Measurements from ENCODE around the gene TCF12. TPM values are rescaled to one million over a fixed set of nuclear protein-coding genes. Genes with fewer than 3 reads are reported as not detected.
"Not testable (repeated sequence)": the region's sequence is repeated elsewhere in the genome, so short reads cannot be mapped to it uniquely, and the experiment has no call there.

Gene TCF12
- polyA plus RNA-seq, 1 experiment, result 447 TPM

GRCh38 chr15:56930669-56931313 is 12.3 kb downstream of the TCF12 start:
- TF ChIP-seq CTCF (IDR thresholded peaks at IDR 0.05; ENCODE audit: low read depth, low read length), result no peak
- H3K9me3 ChIP-seq (ENCODE audit: control insufficient read depth, insufficient read depth, low read length), result no peaks in the 10 kb centered on the region
- ChIA-PET POLR2A (interaction anchor here (0.7 kb wide), 1 partner anchor 79 kb away, joined by 3 read pairs; no protein-coding TSS in a partner anchor), CTCF (interaction anchor here (0.7 to 1.5 kb wide), 3 partner anchors 439 to 662 kb away, joined by 3 to 4 read pairs (median 3); no protein-coding TSS in a partner anchor)
- no peak for DNase-seq (ENCODE audit: low read depth, low spot score)
- H3K4me3 ChIP-seq (ENCODE audit: low read depth, low read length), result no peak overlapping the region
- no peak overlapping the region for H3K27ac ChIP-seq (ENCODE audit: low read depth, low read length)
- H3K27me3 ChIP-seq (ENCODE audit: control insufficient read depth, insufficient read depth, low read length), result no peaks in the 10 kb centered on the region

DNA sequence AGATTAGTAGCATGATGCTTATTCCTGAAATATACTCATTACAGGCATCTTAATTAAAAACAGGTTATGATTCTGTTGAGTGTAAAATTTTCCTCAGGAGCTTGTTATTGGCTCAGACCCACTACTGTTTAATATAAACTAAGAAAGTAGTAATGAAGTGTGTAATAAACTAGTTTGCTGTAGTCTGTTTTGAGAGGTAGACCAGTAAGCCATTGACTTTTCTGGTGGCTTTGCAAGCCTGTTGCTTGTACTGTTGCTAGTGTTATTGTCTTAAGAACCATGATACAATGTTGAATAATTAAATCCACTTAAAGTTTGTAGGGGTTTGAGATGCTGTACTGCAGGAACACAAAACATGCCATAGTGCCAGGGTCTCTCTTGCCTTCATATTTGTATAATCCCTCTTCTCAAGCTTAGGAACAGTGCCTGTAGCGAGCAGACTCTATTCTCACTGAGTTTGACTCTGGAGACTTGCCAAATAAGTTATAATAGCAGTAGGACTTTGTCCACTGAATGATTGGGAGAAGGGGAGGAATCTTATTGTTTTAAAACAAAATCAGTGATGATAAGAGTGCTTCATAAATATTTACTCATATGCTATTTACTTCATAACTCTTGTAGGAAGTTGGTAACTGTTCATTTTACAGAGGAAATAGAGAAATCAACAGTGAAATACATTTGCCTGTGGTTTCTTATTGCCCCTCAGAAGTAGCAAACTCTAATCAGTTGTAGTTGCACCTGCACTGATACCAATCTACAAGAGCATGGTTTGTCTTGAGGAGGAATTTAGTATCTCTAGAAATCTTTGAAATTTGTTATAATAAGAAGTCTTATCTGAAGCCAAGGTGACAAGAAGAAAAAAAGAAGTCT is 13.4 kb downstream of the TCF12 start:
- ChIA-PET POLR2A (interaction anchor here (0.7 kb wide), 1 partner anchor 78 kb away, joined by 3 read pairs; no protein-coding TSS in a partner anchor), CTCF (interaction anchor here (0.6 to 1.5 kb wide), 3 partner anchors 440 to 610 kb away, joined by 3 read pairs; no protein-coding TSS in a partner anchor)
- Histone ChIP-seq H3K27me3 (ENCODE audit: control insufficient read depth, insufficient read depth, low read length) (no peaks in the 10 kb centered on the region), H3K9me3 (ENCODE audit: control insufficient read depth, insufficient read depth, low read length) (no peaks in the 10 kb centered on the region), H3K27ac (ENCODE audit: low read depth, low read length) (no peak overlapping the region), H3K4me3 (ENCODE audit: low read depth, low read length) (no peak overlapping the region)
- DNase-seq (ENCODE audit: low read depth, low spot score), result no peak
- no peak for TF ChIP-seq CTCF (IDR thresholded peaks at IDR 0.05; ENCODE audit: low read depth, low read length)

DNA sequence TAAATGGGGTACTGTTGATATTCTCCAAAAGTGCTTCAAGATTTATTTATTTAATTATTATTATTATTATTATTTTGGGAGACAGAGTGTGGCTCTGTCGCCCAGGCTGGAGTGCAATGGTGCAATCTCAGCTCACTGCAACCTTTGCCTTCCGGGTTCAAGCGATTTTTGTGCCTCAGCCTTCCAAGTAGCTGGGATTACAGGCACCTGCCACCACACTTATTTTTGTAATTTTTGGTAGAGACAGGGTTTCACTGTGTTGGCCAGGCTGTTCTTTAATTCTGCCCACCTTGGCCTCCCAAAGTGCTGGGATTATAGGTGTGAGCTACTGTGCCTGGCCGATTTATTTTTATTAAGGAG is 14.0 kb downstream of the TCF12 start:
- H3K27me3 ChIP-seq (ENCODE audit: control insufficient read depth, insufficient read depth, low read length); H3K9me3 ChIP-seq (ENCODE audit: control insufficient read depth, insufficient read depth, low read length); POLR2A ChIA-PET; H3K4me3 ChIP-seq (ENCODE audit: low read depth, low read length); DNase-seq (ENCODE audit: low read depth, low spot score); H3K27ac ChIP-seq (ENCODE audit: low read depth, low read length): not testable (repeated sequence)
- CTCF ChIA-PET, result interaction anchor here (0.6 to 1.7 kb wide), 2 partner anchors 206 to 442 kb away, joined by 3 to 5 read pairs; no protein-coding TSS in a partner anchor

GRCh38 chr15:56933410-56933809 is 15.0 kb downstream of the TCF12 start:
- no peak for TF ChIP-seq CTCF (IDR thresholded peaks at IDR 0.05; ENCODE audit: low read depth, low read length)
- DNase-seq (ENCODE audit: low read depth, low spot score), result no peak
- no peak overlapping the region for H3K27ac ChIP-seq (ENCODE audit: low read depth, low read length)
- H3K9me3 ChIP-seq (ENCODE audit: control insufficient read depth, insufficient read depth, low read length), result no peaks in the 10 kb centered on the region
- no peaks in the 10 kb centered on the region for H3K27me3 ChIP-seq (ENCODE audit: control insufficient read depth, insufficient read depth, low read length)
- H3K4me3 ChIP-seq (ENCODE audit: low read depth, low read length), result no peak overlapping the region
- CTCF ChIA-PET, result interaction anchor here (1.7 kb wide), 1 partner anchor 205 kb away, joined by 5 read pairs; no protein-coding TSS in a partner anchor
- POLR2A ChIA-PET, result no interaction called here

DNA sequence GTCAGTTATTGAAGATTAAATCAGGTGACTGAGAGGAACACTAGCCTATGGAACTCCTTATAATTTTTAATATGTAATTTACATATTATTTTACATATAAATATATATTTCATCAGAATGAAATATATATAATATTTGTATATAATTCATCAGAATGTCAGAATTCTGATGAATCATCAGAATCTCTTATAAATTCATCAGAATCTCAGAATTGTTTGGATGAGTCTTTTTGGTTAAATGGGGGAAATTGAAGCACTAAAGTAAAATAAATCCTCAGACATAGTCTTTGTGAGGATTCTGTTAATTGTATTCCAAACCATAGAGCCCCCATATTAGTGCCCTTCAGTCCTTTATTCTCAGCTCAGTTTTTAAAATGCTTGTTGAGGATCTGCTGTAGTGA is 15.4 kb downstream of the TCF12 start:
- H3K9me3 ChIP-seq (ENCODE audit: control insufficient read depth, insufficient read depth, low read length), result no peaks in the 10 kb centered on the region
- no peak overlapping the region for H3K27ac ChIP-seq (ENCODE audit: low read depth, low read length)
- ChIA-PET POLR2A (no interaction called here), CTCF (interaction anchor here (1.7 kb wide), 1 partner anchor 205 kb away, joined by 5 read pairs; no protein-coding TSS in a partner anchor)
- no peak for DNase-seq (ENCODE audit: low read depth, low spot score)
- H3K4me3 ChIP-seq (ENCODE audit: low read depth, low read length), result no peak overlapping the region
- H3K27me3 ChIP-seq (ENCODE audit: control insufficient read depth, insufficient read depth, low read length), result no peaks in the 10 kb centered on the region
- TF ChIP-seq CTCF (IDR thresholded peaks at IDR 0.05; ENCODE audit: low read depth, low read length), result no peak

Measured in AG04450 (cell line).